MM.1S (cell line): ENCODE results near the gene AKAP1.

Experiments used
- EZH2 ChIP-seq: fragments of 300-600 bp; sonication (generic); optimal IDR thresholded peaks from 2 replicates; pipeline ENCODE3; 2017; ENCODE audit warnings: low read depth, mild to moderate bottlenecking, antibody characterized with exemption, low read length, mixed read lengths
- EZH2phosphoT487 ChIP-seq: fragments of 300-600 bp; sonication (generic); IDR thresholded peaks from 2 replicates; pipeline ENCODE4 v1.6.1; 2018; ENCODE audit warnings: antibody characterized with exemption, low read length
- TF ChIP-seq, protein P1 (sequence below): fragments of 300-600 bp; sonication (generic); IDR thresholded peaks from 2 replicates; pipeline ENCODE4 v1.5.1; 2016; ENCODE audit warnings: antibody characterized with exemption, low read length, mixed read lengths

DNA sequence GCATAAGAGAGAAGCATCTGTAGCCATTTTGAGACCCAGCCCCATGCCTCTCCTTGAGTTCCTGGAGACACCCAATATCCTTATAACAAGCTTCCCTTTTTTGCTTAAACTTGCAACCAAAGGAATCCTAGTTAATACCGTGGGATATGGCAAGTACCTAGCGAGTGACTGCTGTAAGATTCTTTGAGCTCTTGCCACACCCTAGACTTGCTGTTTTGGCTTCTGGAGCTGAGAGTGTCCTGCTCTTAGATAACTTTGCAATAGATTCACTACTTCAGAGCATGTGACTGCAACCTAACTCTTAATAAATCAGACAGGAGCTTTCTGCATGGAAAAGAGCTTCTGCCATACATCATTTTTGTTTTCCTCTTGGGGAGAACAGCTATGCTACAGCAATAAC lies 58.3 kb downstream of the AKAP1 start:
- TF ChIP-seq, protein P1, sequence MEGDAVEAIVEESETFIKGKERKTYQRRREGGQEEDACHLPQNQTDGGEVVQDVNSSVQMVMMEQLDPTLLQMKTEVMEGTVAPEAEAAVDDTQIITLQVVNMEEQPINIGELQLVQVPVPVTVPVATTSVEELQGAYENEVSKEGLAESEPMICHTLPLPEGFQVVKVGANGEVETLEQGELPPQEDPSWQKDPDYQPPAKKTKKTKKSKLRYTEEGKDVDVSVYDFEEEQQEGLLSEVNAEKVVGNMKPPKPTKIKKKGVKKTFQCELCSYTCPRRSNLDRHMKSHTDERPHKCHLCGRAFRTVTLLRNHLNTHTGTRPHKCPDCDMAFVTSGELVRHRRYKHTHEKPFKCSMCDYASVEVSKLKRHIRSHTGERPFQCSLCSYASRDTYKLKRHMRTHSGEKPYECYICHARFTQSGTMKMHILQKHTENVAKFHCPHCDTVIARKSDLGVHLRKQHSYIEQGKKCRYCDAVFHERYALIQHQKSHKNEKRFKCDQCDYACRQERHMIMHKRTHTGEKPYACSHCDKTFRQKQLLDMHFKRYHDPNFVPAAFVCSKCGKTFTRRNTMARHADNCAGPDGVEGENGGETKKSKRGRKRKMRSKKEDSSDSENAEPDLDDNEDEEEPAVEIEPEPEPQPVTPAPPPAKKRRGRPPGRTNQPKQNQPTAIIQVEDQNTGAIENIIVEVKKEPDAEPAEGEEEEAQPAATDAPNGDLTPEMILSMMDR, result no peak
- TF ChIP-seq EZH2, result no peak
- TF ChIP-seq EZH2phosphoT487, result no peak
